Measurements from ENCODE around the gene RELL1. TPM values are rescaled to one million over a fixed set of nuclear protein-coding genes. Genes with fewer than 3 reads are reported as not detected.
A peak's percentile ranks its signal among the peaks of the same experiment; 100 is the strongest.

Gene RELL1
- total RNA-seq, 2 donors from 2014 or later = 24.4 to 48.2 TPM

DNA sequence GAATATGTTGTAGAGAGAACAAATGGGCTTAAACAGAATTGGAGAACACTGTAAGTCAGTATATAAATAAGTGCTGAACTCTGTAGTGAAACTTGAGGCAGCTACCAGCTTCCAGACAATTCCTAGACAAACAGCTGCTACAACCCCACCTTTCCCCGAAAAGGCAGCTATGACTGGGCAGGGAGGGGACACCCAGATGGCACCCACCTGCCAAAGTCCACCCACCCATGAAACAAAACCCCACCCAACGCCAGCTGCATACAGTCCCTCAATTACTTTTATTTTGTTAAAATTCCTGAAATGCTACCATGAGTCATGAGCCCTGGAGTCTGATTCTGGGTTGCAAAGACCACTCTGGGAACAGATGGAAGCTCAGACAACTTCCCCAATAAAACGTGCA, 24.4 kb downstream of the RELL1 start:
- peaks cover 19% of the 10 kb centered on the region for H3K4me1 ChIP-seq
- H3K9me3 ChIP-seq = no peaks in the 10 kb centered on the region
- no peak overlapping the region for H3K4me3 ChIP-seq
- no peak overlapping the region for H3K9ac ChIP-seq (ENCODE audit: low read depth in 2 of 2, low read length in 2 of 2)
- TF ChIP-seq, protein P1, sequence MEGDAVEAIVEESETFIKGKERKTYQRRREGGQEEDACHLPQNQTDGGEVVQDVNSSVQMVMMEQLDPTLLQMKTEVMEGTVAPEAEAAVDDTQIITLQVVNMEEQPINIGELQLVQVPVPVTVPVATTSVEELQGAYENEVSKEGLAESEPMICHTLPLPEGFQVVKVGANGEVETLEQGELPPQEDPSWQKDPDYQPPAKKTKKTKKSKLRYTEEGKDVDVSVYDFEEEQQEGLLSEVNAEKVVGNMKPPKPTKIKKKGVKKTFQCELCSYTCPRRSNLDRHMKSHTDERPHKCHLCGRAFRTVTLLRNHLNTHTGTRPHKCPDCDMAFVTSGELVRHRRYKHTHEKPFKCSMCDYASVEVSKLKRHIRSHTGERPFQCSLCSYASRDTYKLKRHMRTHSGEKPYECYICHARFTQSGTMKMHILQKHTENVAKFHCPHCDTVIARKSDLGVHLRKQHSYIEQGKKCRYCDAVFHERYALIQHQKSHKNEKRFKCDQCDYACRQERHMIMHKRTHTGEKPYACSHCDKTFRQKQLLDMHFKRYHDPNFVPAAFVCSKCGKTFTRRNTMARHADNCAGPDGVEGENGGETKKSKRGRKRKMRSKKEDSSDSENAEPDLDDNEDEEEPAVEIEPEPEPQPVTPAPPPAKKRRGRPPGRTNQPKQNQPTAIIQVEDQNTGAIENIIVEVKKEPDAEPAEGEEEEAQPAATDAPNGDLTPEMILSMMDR (IDR thresholded peaks at IDR 0.05) = no peak
- no peaks in the 10 kb centered on the region for H3K36me3 ChIP-seq
- no peak for DNase-seq
- no peaks in the 10 kb centered on the region for H3K27me3 ChIP-seq
- intact Hi-C loops (cut with DNase I) = no loop called here
- H3K27ac ChIP-seq = peak overlapping the region; percentile 32

DNA sequence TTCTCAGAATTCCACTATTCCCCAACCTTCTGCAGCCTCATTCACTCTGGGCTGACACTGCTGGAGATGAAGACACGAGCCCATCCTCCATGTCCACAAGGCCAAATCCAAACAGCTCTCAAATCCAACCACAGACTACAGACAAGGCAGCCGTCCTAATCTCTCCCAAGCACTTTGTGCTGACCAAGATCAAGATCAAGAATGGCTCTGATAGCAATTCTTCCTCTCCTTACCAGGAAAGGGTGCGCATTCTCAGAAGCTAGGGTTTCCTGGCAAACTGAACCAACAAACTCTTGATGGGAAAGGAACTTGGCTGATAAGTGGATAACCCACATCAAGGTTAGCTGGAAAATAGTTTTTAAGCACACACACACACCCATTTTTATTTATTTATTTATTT, 26.5 kb downstream of the RELL1 start:
- no peaks in the 10 kb centered on the region for H3K9me3 ChIP-seq
- intact Hi-C loops (cut with DNase I) = no loop called here
- H3K9ac ChIP-seq (ENCODE audit: low read depth in 2 of 2, low read length in 2 of 2) = no peak overlapping the region
- no peak overlapping the region for H3K4me3 ChIP-seq
- TF ChIP-seq, protein P1 (IDR thresholded peaks at IDR 0.05) = no peak
- H3K27ac ChIP-seq = no peak overlapping the region
- H3K4me1 ChIP-seq = peaks cover 9% of the 10 kb centered on the region
- no peak for DNase-seq
- no peaks in the 10 kb centered on the region for H3K27me3 ChIP-seq
- H3K36me3 ChIP-seq = no peaks in the 10 kb centered on the region

- no peaks in the 10 kb centered on the region for H3K36me3 ChIP-seq
- no peak overlapping the region for H3K9ac ChIP-seq (ENCODE audit: low read depth in 2 of 2, low read length in 2 of 2)
- intact Hi-C loops (cut with DNase I) = no loop called here
- H3K27me3 ChIP-seq = no peaks in the 10 kb centered on the region
- TF ChIP-seq, protein P1 (IDR thresholded peaks at IDR 0.05) = no peak
- H3K27ac ChIP-seq = no peak overlapping the region
- peaks cover 3% of the 10 kb centered on the region for H3K4me1 ChIP-seq
- no peak overlapping the region for H3K4me3 ChIP-seq
- no peak for DNase-seq
- no peaks in the 10 kb centered on the region for H3K9me3 ChIP-seq
Measured at GRCh38 chr4:37656649-37657048, 29.5 kb downstream of the RELL1 start.

DNA sequence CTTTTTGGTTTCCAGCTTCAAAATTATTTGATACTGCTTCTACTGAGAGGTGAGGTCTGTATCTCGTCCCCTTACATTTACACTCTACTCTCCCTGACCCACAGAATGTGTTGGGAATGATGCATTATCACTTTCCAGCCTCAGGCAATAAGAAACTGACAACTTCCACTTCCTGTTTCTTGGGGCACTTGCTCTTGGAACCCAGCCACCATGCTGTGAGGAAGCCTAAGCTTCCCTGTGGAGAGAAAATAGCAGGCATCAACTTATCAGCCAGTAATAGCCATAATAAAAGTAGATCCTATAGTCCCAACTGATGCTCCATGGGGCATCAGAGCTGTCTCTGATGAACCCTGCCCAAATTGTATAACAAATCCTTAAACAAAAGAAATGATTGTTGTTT, 32.6 kb downstream of the RELL1 start:
- DNase-seq = no peak
- Histone ChIP-seq H3K36me3 (no peaks in the 10 kb centered on the region), H3K9me3 (no peaks in the 10 kb centered on the region), H3K27me3 (no peaks in the 10 kb centered on the region), H3K27ac (no peak overlapping the region), H3K4me1 (no peaks in the 10 kb centered on the region), H3K9ac (ENCODE audit: low read depth in 2 of 2, low read length in 2 of 2) (no peak overlapping the region), H3K4me3 (no peak overlapping the region)
- intact Hi-C loops (cut with DNase I) = no loop called here
- TF ChIP-seq, protein P1 (IDR thresholded peaks at IDR 0.05) = no peak

- Histone ChIP-seq H3K9me3 (no peaks in the 10 kb centered on the region), H3K27ac (no peak overlapping the region)
- TF ChIP-seq, protein P1 (IDR thresholded peaks at IDR 0.05) = no peak
Measured at GRCh38 chr4:37652747-37653527, 33.2 kb downstream of the RELL1 start.

More at GRCh38 chr4:37652747-37653527, 33.2 kb downstream of the RELL1 start:
- intact Hi-C loops (cut with DNase I) = no loop called here
- no peak for DNase-seq
- Histone ChIP-seq H3K36me3 (no peaks in the 10 kb centered on the region), H3K27me3 (no peaks in the 10 kb centered on the region), H3K4me1 (no peaks in the 10 kb centered on the region), H3K4me3 (no peak overlapping the region), H3K9ac (ENCODE audit: low read depth in 2 of 2, low read length in 2 of 2) (no peak overlapping the region)
